Sigmoid colon (tissue), 7 donors: ENCODE results near the gene MKNK1. TPM values are rescaled to one million over a fixed set of nuclear protein-coding genes. Genes with fewer than 3 reads are reported as not detected.

Experiments
- DNase-seq: peaks from one replicate; pipeline ENCODE4 v3.0.0-alpha.2; 2019
- H3K27ac ChIP-seq, 4 donors: fragments of 200-600 bp; sonication (generic); one replicate each; pipeline ENCODE4 v1.5.1; 2016 to 2019; ENCODE audit warnings: mild to moderate bottlenecking in 1 of 4
- H3K27me3 ChIP-seq, 3 donors: fragments of 200-600 bp; sonication (generic); one replicate each; pipeline ENCODE4 v1.5.1; 2019; ENCODE audit warnings: mild to moderate bottlenecking in 1 of 3
- H3K36me3 ChIP-seq, 4 donors: fragments of 200-600 bp; sonication (generic); one replicate each; pipeline ENCODE4 v1.5.1; 2016 to 2019
- H3K4me1 ChIP-seq, 4 donors: fragments of 200-600 bp; sonication (generic); one replicate each; pipeline ENCODE4 v1.5.1; 2017 to 2019
- H3K4me3 ChIP-seq, 4 donors: fragments of 200-600 bp; sonication (generic); one replicate each; pipeline ENCODE4 v1.5.1; 2017 to 2019; ENCODE audit warnings: mild to moderate bottlenecking in 2 of 4, moderate library complexity in 1 of 4
- H3K9me3 ChIP-seq, 4 donors: fragments of 200-600 bp in 3 of 4; sonication (generic) in 3 of 4; one replicate each; pipeline versions ENCODE4 v1.5.1 to v1.6.1; 2013 to 2019
- CTCF ChIP-seq, 4 experiments: fragments of 450-650 bp in 3 of 4; fragments of 200-600 bp in 1 of 4; IDR thresholded peaks; one replicate each; pipeline ENCODE4 v1.5.1; 2016 to 2019; ENCODE audit warnings: antibody characterized with exemption in 4 of 4, mild to moderate bottlenecking in 3 of 4, moderate library complexity in 2 of 4
- EP300 ChIP-seq, 4 donors: sonication (generic); formaldehyde crosslinking; IDR thresholded peaks; one replicate each; pipeline ENCODE4 v1.6.1; 2017; ENCODE audit warnings: antibody characterized with exemption in 4 of 4
- POLR2A ChIP-seq, 2 donors: fragments of 450-650 bp; IDR thresholded peaks; one replicate each; pipeline ENCODE4 v1.6.1; 2016; ENCODE audit warnings: antibody characterized with exemption in 2 of 2, mild to moderate bottlenecking in 2 of 2, moderate library complexity in 2 of 2
- POLR2AphosphoS5 ChIP-seq, 4 donors: sonication (generic); formaldehyde crosslinking; IDR thresholded peaks; one replicate each; pipeline ENCODE4 v1.6.1; 2017; ENCODE audit warnings: antibody characterized with exemption in 4 of 4
- WGBS, 2 donors: extraction: QIAGEN DNeasy Blood & Tissue Kit; methylation state at CpG; one replicate each; pipeline ENCODE4 v1.1.7; 2013; 5-methylcytosine and 5-hydroxymethylcytosine counted together
- intact Hi-C: fragments of 100-400 bp; cut with DNase I; formaldehyde crosslinking; loops from one replicate; pipeline ENCODE4 v1.15.1; 2023
- polyA plus RNA-seq, 3 donors: library from polyadenylated mRNA; stranded (reverse); fragments of 200-250 nt; gene quantifications; one replicate each; pipeline ENCODE4 v1.2.3, GENCODE V29; 2013
- total RNA-seq, 4 donors: library from RNA; depleted of rRNA; stranded (reverse); fragments of >200 nt; gene quantifications; one replicate each; pipeline ENCODE4 v1.1.0, GENCODE V29; 2016
- donor health status: healthy with polysubstance abuse.
- donor health status: Bipolar disorder and iron deficiency.
- donor health status: healthy.

The MKNK1 gene
- total and polyA plus RNA-seq, 7 donors = 15.0 to 54.3 (median 32.1) TPM

GRCh38 chr1:46558141-46558963, 45.7 kb downstream of the MKNK1 start:
- TF ChIP-seq CTCF (IDR thresholded peaks at IDR 0.05) (no peak), POLR2A (IDR thresholded peaks at IDR 0.05) (no peak), POLR2AphosphoS5 (IDR thresholded peaks at IDR 0.05) (no peak), EP300 (IDR thresholded peaks at IDR 0.05) (no peak)
- Histone ChIP-seq H3K4me1 (no peaks in the 10 kb centered on the region), H3K36me3 (peaks cover 6 to 59% (median 24%) of the 10 kb centered on the region in 4 donors), H3K27me3 (no peaks in the 10 kb centered on the region), H3K27ac (no peak overlapping the region), H3K9me3 (no peaks in the 10 kb centered on the region), H3K4me3 (no peak overlapping the region)
- 90 to 91% methylated on average over 20 of the region's 20 CpGs for WGBS, 2 donors
- intact Hi-C loops = no loop called here
- DNase-seq = no peak

- intact Hi-C loops = no loop called here
- Histone ChIP-seq H3K9me3 (no peaks in the 10 kb centered on the region), H3K4me3 (no peak overlapping the region), H3K27me3 (no peaks in the 10 kb centered on the region), H3K36me3 (peaks cover under 1 to 50% (median 18%) of the 10 kb centered on the region in 4 donors), H3K4me1 (no peaks in the 10 kb centered on the region), H3K27ac (no peak overlapping the region)
- 59 to 71% methylated on average over 5 of the region's 5 CpGs for WGBS, 2 donors
- TF ChIP-seq CTCF (IDR thresholded peaks at IDR 0.05) (no peak), POLR2A (IDR thresholded peaks at IDR 0.05) (no peak), EP300 (IDR thresholded peaks at IDR 0.05) (no peak), POLR2AphosphoS5 (IDR thresholded peaks at IDR 0.05) (no peak)
- no peak for DNase-seq
These were observed 46.7 kb downstream of the MKNK1 start for GRCh38 chr1:46557403-46557802.

- Histone ChIP-seq H3K4me3 (no peak overlapping the region), H3K36me3 (peaks cover 0 to 44% (median 15%) of the 10 kb centered on the region in 4 donors), H3K9me3 (no peaks in the 10 kb centered on the region), H3K27me3 (no peaks in the 10 kb centered on the region), H3K27ac (no peak overlapping the region), H3K4me1 (no peaks in the 10 kb centered on the region)
- no peak for TF ChIP-seq CTCF (IDR thresholded peaks at IDR 0.05)
- no peak for TF ChIP-seq POLR2A (IDR thresholded peaks at IDR 0.05)
- TF ChIP-seq EP300 (IDR thresholded peaks at IDR 0.05) = no peak
- TF ChIP-seq POLR2AphosphoS5 (IDR thresholded peaks at IDR 0.05) = no peak
- 23 to 63% methylated on average over 3 of the region's 3 CpGs for WGBS, 2 donors
- intact Hi-C loops = no loop called here
- DNase-seq = no peak
These were observed 47.2 kb downstream of the MKNK1 start for GRCh38 chr1:46556822-46557221.

- intact Hi-C loops = no loop called here
- Histone ChIP-seq H3K9me3 (no peaks in the 10 kb centered on the region), H3K4me3 (no peak overlapping the region), H3K27me3 (no peaks in the 10 kb centered on the region), H3K36me3 (peaks cover 0 to 36% (median 7%) of the 10 kb centered on the region in 4 donors), H3K27ac (no peak overlapping the region), H3K4me1 (no peaks in the 10 kb centered on the region)
- WGBS, 2 donors = 83 to 91% methylated on average over 7 of the region's 7 CpGs
- no peak for DNase-seq
- TF ChIP-seq POLR2A (IDR thresholded peaks at IDR 0.05) (no peak), CTCF (IDR thresholded peaks at IDR 0.05) (no peak), EP300 (IDR thresholded peaks at IDR 0.05) (no peak), POLR2AphosphoS5 (IDR thresholded peaks at IDR 0.05) (no peak)
These were observed 48.0 kb downstream of the MKNK1 start for GRCh38 chr1:46555826-46556619.
